ENCODE measurements around the gene RNASEH2A.

DNA sequence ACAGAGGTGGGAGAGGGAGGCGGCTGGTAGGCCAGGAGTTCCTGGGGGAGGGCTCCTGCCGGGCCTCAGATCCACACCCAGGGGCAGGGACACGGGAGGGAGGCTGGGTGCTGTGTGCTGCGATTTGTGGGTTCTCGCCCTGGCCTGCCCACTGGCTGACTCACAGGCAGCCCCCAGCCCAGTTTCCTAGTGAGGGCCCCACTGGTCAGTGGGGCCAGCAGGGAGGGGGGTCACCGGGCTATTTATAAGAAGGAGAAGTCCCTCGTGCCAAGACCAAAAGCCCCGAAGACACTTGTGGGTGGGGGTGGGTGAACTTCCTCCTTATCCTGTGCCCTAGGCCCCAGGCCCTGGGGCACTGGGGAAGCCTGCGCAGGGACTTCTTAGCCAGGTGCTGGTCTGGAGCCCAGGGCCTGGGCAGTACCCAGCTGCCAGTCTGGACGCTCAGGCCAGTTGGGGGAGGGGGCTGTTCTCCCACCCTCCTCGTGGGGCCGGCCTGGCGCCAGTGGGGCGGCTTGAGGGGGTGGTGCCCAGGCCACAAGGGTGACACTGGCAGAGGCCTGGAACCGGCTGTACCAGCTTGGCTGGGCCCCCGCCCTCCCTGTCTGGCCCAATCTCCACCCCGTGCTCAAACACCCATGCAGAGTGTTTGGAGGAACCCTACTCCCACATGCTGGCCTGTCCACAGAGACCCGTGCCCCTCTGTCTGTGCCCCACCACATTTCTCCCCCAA lies 20.1 kb upstream of the RNASEH2A start:
- TF ChIP-seq, protein P1, sequence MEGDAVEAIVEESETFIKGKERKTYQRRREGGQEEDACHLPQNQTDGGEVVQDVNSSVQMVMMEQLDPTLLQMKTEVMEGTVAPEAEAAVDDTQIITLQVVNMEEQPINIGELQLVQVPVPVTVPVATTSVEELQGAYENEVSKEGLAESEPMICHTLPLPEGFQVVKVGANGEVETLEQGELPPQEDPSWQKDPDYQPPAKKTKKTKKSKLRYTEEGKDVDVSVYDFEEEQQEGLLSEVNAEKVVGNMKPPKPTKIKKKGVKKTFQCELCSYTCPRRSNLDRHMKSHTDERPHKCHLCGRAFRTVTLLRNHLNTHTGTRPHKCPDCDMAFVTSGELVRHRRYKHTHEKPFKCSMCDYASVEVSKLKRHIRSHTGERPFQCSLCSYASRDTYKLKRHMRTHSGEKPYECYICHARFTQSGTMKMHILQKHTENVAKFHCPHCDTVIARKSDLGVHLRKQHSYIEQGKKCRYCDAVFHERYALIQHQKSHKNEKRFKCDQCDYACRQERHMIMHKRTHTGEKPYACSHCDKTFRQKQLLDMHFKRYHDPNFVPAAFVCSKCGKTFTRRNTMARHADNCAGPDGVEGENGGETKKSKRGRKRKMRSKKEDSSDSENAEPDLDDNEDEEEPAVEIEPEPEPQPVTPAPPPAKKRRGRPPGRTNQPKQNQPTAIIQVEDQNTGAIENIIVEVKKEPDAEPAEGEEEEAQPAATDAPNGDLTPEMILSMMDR (IDR thresholded peaks at IDR 0.05): no peak
- no peak for TF ChIP-seq EZH2 (IDR thresholded peaks at IDR 0.05; ENCODE audit: borderline replicate concordance, insufficient read depth, low read depth, low read length, poor library complexity, severe bottlenecking)
